CD4-positive, alpha-beta T cell treated with Interferon alpha-2 for 1 hour (primary cell): ENCODE results near the gene NOC3L.
"Not testable (repeated sequence)": the region's sequence is repeated elsewhere in the genome, so short reads cannot be mapped to it uniquely, and the experiment has no call there.

Experiments
- DNase-seq, 2 donors: peaks; one replicate each; pipeline ENCODE4 v3.0.0-alpha.2; 2020 to 2022

The NOC3L gene, protein sequence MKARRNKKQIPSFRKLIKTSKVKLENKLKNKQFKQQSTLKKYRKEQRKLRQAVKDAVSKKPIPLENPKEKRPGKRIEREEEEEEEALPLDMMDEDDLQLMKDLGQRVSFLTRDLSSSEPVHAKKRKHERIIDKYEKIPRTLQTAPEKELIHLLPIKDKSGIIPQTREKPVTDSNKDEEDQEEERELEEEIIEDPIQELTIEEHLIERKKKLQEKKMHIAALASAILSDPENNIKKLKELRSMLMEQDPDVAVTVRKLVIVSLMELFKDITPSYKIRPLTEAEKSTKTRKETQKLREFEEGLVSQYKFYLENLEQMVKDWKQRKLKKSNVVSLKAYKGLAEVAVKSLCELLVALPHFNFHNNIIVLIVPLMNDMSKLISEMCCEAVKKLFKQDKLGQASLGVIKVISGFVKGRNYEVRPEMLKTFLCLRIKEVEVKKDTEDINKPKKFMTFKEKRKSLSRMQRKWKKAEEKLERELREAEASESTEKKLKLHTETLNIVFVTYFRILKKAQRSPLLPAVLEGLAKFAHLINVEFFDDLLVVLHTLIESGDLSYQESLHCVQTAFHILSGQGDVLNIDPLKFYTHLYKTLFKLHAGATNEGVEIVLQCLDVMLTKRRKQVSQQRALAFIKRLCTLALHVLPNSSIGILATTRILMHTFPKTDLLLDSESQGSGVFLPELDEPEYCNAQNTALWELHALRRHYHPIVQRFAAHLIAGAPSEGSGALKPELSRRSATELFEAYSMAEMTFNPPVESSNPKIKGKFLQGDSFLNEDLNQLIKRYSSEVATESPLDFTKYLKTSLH

DNA sequence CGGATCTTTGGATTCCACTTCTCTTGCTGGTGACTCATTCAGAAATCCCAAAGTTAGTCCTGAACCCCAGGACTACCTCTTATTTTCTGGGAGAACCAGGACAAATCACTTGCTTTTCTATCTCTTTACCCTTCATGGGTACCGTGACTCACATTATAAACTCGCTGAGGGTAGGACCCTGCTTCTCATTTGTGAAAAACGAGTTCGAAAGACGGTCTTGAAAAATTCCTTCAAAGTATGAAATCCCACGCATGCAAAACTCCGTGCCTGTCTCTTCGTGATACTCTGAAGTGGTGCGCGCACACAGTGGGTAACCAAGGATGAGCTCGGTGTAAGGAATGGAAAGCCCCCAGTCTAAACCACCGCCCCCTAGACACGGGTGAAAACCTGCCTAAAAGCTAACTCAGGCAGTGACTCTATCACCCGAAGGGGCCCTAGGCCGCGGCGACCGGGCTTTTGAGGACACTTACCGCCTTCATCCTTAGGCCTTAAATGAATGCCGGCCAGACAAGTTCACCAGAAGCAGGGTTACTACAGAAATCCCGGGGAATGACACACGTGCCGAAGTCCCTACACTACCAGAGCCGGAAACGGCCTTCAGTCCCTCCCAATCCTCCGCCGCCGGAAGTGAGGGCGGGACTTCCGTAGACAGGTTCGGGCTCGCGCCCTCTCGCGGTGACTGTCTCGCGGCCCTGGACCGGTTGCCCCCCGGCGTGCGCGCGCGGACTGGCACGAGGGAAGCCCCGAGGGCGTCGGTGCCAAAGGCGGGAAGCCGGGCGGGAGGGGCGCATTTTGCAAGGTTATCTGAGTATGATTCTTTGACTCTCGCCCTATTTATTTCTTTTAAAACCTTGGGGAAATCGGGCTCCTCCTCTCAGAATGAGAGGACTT, at the start of gene NOC3L:
NOC3L (minus strand) TSS at position 580 of the 891 bp plus-strand sequence; CDS start at position 479, 101 bp downstream.
- DNase-seq = peak; percentile 92 to 93

GRCh38 chr10:94412449-94412848, 49.7 kb upstream of the NOC3L start:
- no peak for DNase-seq

DNA sequence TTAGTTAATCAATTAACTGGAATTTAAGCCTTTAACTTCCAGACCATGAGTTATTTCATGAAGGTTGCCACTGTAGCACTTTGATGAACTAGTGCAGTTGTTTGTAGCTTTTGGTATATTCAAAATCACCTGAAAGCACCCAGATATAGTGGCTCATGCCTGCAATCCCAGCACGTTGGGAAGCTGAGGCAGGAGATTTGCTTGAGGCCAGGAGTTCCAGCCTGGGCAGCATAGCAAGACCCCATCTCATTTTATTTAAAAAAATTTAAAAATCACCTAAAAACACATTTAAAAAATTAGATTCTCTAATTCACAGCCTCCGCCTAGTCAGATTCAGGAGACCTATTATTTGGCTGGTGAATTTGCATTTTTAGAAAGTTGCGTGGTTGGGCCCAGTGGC, 48.6 kb upstream of the NOC3L start:
- no peak for DNase-seq

DNA sequence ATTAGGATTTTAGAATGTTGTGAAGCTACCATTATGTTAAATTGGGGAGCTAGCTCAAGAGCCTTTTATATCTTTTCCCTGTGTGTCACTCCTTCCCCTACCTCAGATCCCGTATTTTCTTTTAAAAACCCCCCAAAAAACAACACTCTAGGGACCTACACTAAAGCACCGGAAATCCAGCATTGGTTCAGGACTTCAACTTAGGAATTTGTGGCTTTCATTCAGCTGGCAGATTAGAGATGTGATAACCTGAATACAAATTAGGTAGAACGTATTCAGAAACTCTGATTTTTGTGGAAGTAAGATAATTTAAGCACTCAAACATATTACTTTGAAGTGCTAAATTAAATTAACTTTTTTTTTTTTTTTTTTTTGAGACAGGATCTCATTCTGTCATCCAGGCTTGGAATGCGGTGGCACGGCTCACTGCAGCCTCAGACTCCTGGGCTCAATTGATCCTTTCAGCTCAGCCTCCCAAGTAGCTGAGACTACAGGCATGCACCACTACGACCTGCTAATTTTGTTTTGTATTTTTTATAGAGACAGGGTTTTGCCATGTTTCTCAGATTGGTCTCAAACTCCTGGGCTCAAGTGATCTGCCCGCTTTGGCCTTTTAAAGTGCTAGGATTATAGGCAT, 46.4 kb upstream of the NOC3L start:
- no peak for DNase-seq

GRCh38 chr10:94407668-94408067, 44.9 kb upstream of the NOC3L start:
- DNase-seq = no peak

DNA sequence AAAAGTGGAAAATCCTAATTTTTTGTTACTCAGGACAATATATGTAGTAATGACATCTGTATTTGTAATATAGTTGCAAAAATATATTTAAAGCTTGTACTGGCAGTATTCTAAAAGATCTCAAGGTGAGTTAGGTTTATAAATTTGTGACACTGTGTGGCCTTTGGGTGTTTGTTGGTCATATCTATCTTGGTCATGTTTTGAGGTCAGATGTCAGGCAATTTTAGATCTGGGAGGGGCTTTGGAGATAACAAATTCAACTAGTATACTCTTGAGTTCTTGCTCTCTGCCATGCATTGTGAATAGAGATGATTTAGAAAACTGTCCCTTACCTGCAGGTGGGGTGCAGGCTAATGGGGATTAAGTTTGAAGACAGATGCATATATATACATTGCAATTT, 42.7 kb upstream of the NOC3L start:
- DNase-seq = no peak

DNA sequence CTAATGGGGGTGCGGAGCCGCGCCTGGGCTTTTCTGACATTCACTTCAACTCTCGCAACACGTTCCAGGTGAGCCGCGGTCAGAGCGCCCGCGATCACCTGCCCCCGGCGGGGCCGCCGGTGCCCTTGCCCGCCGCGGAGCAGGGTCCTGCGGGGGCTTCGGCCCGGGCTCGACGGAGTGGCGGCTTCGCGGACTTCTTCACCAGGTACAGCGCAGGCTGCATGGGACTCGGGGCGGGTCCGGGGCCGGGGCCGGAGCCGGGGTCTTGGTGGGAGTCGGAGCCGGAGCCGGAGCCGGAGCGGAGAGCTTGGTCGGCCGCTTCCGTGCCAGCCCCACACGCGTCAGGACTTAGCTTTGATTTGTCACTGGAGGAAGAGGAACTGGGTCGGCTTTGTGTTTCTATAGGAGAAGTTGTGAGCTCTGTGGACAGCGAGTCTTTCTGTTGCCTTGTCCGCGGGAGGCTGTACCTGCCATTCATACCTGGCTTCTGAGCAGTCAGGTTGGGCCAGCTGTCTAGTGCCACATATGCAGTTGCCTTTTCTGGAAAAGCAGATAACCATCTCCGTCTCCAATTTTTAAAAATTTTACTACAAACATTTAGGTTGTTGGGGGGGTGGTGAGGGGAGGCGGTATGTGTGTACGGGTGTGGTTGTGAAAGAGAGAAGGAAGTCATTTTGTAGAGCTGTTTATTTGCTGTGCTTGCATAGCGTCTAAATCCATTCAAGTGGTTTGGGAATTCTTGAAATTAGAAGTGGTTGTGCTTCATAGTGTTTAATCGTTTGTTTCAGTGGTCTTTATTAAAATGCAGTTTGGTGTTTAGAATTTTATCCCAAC, 40.9 kb upstream of the NOC3L start:
- DNase-seq = peak; percentile 28 to 54

DNA sequence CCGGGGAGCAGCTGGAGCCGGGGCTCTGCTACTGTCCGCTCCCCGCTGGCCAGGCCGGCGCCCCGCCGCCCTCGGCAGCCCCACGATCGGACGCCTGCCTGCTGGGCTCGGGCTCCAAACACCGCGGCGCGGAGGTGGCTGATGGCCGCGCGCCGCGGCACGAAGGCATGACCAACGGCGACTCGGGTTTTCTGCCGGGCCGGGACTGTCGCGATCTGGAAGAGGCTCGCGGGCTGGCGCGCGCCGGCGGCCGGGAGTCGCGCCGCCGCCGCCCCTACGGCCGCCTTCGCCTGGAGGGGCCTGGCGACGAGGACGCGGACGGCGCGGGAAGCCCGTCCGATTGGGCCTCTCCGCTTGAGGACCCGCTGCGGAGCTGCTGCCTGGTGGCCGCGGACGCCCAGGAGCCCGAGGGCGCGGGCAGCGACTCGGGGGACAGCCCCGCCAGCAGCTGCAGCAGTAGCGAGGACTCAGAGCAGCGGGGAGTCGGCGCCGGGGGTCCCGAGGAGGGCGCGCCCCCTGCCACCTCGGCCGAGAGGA, 40.2 kb upstream of the NOC3L start:
- DNase-seq = no peak

GRCh38 chr10:94402204-94402842, 39.6 kb upstream of the NOC3L start, which contains the start of gene TBC1D12:
TBC1D12 (plus strand) TSS chr10:94402541; CDS start chr10:94402614, 73 bp downstream.
- peak; percentile 41 to 70 for DNase-seq

DNA sequence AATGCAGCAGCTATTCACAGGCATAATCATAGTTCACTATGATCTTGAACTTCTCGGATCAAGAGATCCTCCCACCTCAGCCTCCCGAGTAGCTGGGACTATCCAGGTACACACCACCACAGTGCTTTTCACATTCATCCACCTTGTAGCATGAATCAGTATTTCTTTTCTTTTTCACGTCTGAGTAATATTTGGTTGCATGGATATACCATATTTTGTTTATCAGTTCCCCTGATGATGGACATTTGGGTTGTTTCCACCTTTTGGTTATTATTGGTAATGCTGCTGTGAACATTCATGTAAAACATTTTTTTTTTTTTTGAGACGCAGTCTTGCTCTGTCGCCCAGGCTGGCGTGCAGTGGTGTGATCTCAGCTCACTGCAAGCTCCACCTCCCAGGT, 36.0 kb upstream of the NOC3L start:
- no peak for DNase-seq

- no peak for DNase-seq
Measured at GRCh38 chr10:94397549-94398370, 35.0 kb upstream of the NOC3L start.

DNA sequence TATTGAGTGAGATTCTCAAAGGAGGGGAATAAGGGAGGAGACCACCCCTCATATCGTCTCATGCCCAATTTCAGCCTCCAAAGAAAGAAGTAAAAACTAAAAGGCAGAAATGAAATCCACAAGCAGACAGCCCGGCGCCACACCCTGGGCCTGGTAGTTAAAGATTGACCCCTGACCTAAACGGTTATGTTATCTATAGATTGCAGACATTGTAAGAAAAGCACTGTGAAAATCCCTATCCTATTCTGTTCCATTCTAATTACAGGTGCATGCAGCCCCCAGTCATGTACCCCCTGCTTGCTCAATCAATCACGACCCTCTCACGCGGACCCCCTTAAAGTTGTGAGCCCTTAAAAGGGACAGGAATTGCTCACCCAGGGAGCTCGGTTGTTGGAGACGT, 29.4 kb upstream of the NOC3L start:
- DNase-seq = not testable (repeated sequence)

- DNase-seq = not testable (repeated sequence)
Measured at GRCh38 chr10:94385733-94386132, 23.0 kb upstream of the NOC3L start.

DNA sequence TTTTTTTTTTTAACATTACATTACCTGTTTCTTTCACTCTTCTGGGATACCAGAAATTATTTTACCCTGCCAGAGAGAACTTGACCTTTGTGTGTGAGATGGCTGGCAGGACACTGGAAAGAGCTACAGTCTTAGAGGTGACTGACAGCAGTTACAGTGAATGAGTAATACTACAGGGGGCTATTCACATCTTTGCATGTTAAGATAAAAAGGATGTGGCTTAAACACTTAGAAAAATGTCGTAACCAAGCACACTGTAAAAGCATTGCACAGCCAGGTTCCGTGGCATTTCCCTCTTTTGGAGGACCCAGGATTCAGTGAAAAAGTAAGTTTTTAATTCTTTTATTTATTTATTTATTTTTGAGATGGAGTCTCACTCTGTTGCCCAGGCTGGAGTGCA, 20.8 kb upstream of the NOC3L start:
- DNase-seq = no peak

DNA sequence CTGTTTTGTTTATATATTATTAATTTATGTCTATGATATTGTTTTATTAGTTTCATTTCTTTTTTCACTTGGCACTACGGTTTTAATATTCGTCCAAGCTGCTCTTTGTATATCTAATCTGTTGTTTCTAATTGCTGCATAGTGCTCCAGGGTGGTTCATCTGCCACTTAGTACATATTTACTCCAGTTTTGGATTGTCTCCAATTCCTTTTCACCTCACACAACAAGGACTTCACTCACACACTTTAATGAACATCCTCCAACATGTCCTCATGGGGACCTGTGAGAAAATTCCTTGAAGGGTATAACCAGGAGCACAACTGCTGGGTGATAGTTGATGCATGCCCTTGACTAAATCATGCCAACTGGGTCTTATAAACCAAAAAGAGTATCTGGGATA, 14.1 kb upstream of the NOC3L start:
- no peak for DNase-seq

GRCh38 chr10:94375374-94375773, 12.6 kb upstream of the NOC3L start:
- no peak for DNase-seq

- no peak for DNase-seq
Measured at GRCh38 chr10:94370501-94370900, 7.8 kb upstream of the NOC3L start.

DNA sequence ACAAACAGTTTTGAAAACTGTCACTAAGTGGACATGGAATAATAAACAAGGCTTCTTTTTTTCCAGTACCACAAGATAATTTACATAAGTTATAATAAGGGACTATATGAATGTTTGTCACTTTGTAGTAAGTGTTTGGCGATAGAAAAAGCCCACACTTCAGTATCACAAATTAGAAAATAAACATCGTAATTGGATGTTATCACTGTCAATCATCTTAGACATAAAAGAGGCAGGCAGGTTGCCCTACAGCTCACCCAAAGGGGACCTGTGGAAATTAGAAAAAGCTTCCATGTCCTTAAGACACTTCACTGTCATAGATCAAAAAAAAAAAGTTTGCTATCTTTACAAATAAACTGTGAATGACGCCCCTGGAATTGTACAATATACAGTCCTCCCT, 3.6 kb upstream of the NOC3L start:
- DNase-seq = no peak

DNA sequence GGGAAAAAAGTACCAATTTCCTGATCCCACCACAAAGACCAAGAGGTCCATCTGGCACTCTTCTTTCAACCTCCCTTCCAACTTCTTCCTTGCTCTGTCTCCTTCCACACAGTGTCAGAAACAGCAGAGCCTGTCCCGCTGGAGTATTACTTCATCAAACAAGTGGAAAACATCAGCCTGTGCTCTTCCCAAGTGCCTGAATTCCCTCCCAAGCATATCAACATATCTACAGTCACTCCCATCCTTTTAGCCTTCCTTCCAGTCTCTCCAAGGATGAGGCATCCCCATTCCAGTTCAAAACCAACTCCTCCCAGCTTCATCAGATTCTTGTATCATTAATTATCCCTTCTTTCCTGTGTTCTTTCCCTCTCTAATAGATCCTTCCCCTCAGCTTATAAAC, 1.7 kb upstream of the NOC3L start:
- no peak for DNase-seq

DNA sequence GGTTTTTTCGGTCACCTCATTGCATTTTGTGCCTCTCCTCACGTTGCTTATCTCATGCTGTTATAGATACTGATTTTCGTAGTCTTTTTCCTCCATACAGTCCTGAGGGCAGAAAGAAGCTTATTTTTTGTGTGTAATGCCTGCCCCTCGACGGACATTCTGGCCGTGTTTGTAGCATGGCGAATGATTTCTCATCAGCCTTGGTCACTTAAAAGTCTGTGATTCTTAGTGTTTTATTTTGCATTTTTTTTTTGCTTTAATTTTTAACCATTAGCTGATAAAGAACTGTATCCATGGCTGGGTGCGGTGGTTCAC, 469 bp upstream of the NOC3L start:
- DNase-seq = no peak
